ENCODE results near the gene BLTP1.

DNA sequence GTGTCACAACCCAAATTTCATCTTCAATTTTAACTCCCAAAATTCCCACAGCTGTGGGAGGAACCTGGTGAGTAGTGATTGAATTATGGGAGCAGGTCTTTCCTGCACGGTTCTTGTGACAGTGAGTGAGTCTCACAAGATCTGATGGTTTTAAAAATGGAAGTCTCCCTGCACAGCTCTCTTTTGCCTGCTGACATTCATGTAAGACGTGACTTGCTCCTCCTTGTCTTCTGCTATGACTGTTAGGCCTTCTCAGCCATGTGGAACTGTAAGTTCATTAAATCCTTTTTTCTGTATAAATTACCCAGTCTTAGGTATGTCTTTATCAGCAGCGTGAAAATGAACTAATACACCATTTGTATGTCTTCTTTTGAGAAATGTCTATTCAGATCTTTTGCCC lies 13.0 kb upstream of the BLTP1 start:
- TF ChIP-seq, protein P1, sequence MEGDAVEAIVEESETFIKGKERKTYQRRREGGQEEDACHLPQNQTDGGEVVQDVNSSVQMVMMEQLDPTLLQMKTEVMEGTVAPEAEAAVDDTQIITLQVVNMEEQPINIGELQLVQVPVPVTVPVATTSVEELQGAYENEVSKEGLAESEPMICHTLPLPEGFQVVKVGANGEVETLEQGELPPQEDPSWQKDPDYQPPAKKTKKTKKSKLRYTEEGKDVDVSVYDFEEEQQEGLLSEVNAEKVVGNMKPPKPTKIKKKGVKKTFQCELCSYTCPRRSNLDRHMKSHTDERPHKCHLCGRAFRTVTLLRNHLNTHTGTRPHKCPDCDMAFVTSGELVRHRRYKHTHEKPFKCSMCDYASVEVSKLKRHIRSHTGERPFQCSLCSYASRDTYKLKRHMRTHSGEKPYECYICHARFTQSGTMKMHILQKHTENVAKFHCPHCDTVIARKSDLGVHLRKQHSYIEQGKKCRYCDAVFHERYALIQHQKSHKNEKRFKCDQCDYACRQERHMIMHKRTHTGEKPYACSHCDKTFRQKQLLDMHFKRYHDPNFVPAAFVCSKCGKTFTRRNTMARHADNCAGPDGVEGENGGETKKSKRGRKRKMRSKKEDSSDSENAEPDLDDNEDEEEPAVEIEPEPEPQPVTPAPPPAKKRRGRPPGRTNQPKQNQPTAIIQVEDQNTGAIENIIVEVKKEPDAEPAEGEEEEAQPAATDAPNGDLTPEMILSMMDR (conservative IDR thresholded peaks at IDR 0.05; ENCODE audit: low read length), result no peak
- no peak for TF ChIP-seq EZH2phosphoT487 (IDR thresholded peaks at IDR 0.05; ENCODE audit: borderline replicate concordance, low read depth, low read length)
